IPS-18a (cell line): ENCODE results near the gene MIR17HG.
"Not testable (repeated sequence)": the region's sequence is repeated elsewhere in the genome, so short reads cannot be mapped to it uniquely, and the experiment has no call there.

Experiments used
- H3K27ac ChIP-seq: one replicate; pipeline ENCODE4 v1.5.1; 2013; ENCODE audit warnings: low read length
- H3K27me3 ChIP-seq: one replicate; pipeline ENCODE4 v1.6.1; 2013; ENCODE audit warnings: mild to moderate bottlenecking, low read length; ENCODE audit not compliant: control insufficient read depth, insufficient read depth
- H3K36me3 ChIP-seq: one replicate; pipeline ENCODE4 v1.6.1; 2013; ENCODE audit warnings: low read depth, low read length; ENCODE audit not compliant: control insufficient read depth
- H3K4me1 ChIP-seq: one replicate; pipeline ENCODE4 v1.6.1; 2013; ENCODE audit warnings: low read depth, low read length; ENCODE audit not compliant: control insufficient read depth
- H3K4me3 ChIP-seq: one replicate; pipeline ENCODE4 v1.5.1; 2013; ENCODE audit warnings: low read length
- H3K9ac ChIP-seq: one replicate; pipeline ENCODE4 v1.6.1; 2013; ENCODE audit warnings: mild to moderate bottlenecking, low read length, moderate library complexity
- H3K9me3 ChIP-seq: one replicate; pipeline ENCODE4 v1.6.1; 2013; ENCODE audit warnings: low read depth, low read length; ENCODE audit not compliant: control insufficient read depth

The MIR17HG gene

GRCh38 chr13:91314888-91315287 lies 32.6 kb upstream of the MIR17HG start:
- Histone ChIP-seq H3K36me3 (no peaks in the 10 kb centered on the region), H3K4me1 (no peaks in the 10 kb centered on the region), H3K9me3 (no peaks in the 10 kb centered on the region), H3K4me3 (no peak overlapping the region), H3K27ac (no peak overlapping the region), H3K9ac (no peak overlapping the region), H3K27me3 (no peaks in the 10 kb centered on the region)

GRCh38 chr13:91318886-91319285 lies 28.6 kb upstream of the MIR17HG start:
- Histone ChIP-seq H3K27me3 (no peaks in the 10 kb centered on the region), H3K9me3 (no peaks in the 10 kb centered on the region), H3K4me1 (no peaks in the 10 kb centered on the region), H3K9ac (no peak overlapping the region), H3K4me3 (no peak overlapping the region), H3K27ac (no peak overlapping the region), H3K36me3 (no peaks in the 10 kb centered on the region)

- Histone ChIP-seq H3K4me1 (no peaks in the 10 kb centered on the region), H3K36me3 (no peaks in the 10 kb centered on the region), H3K27me3 (no peaks in the 10 kb centered on the region), H3K27ac (no peak overlapping the region), H3K4me3 (no peak overlapping the region), H3K9me3 (no peaks in the 10 kb centered on the region), H3K9ac (no peak overlapping the region)
Measured at GRCh38 chr13:91319996-91320395, 27.5 kb upstream of the MIR17HG start.

- not testable (repeated sequence) for H3K9me3 ChIP-seq, H3K27ac ChIP-seq, H3K9ac ChIP-seq, H3K4me3 ChIP-seq, H3K27me3 ChIP-seq, H3K36me3 ChIP-seq, H3K4me1 ChIP-seq
Measured at GRCh38 chr13:91320990-91321389, 26.5 kb upstream of the MIR17HG start.

- no peak overlapping the region for H3K27ac ChIP-seq
- no peaks in the 10 kb centered on the region for H3K4me1 ChIP-seq
Measured at GRCh38 chr13:91323349-91323748, 24.1 kb upstream of the MIR17HG start.

GRCh38 chr13:91326146-91326545 lies 21.3 kb upstream of the MIR17HG start:
- Histone ChIP-seq H3K4me1 (no peaks in the 10 kb centered on the region), H3K9ac (no peak overlapping the region), H3K27me3 (no peaks in the 10 kb centered on the region), H3K4me3 (no peak overlapping the region), H3K27ac (no peak overlapping the region), H3K36me3 (no peaks in the 10 kb centered on the region), H3K9me3 (no peaks in the 10 kb centered on the region)

More at GRCh38 chr13:91323349-91323748, 24.1 kb upstream of the MIR17HG start:
- Histone ChIP-seq H3K9ac (no peak overlapping the region), H3K9me3 (no peaks in the 10 kb centered on the region), H3K4me3 (no peak overlapping the region), H3K36me3 (no peaks in the 10 kb centered on the region), H3K27me3 (no peaks in the 10 kb centered on the region)

- H3K9me3 ChIP-seq: no peaks in the 10 kb centered on the region
- H3K27ac ChIP-seq: no peak overlapping the region
- no peak overlapping the region for H3K9ac ChIP-seq
- H3K36me3 ChIP-seq: no peaks in the 10 kb centered on the region
- no peak overlapping the region for H3K4me3 ChIP-seq
- no peaks in the 10 kb centered on the region for H3K27me3 ChIP-seq
- H3K4me1 ChIP-seq: no peaks in the 10 kb centered on the region
Measured at GRCh38 chr13:91328726-91329125, 18.8 kb upstream of the MIR17HG start.

GRCh38 chr13:91329733-91330132 lies 17.8 kb upstream of the MIR17HG start:
- no peak overlapping the region for H3K4me3 ChIP-seq
- H3K27me3 ChIP-seq: no peaks in the 10 kb centered on the region
- H3K36me3 ChIP-seq: no peaks in the 10 kb centered on the region
- H3K9me3 ChIP-seq: no peaks in the 10 kb centered on the region
- no peaks in the 10 kb centered on the region for H3K4me1 ChIP-seq
- H3K27ac ChIP-seq: no peak overlapping the region
- no peak overlapping the region for H3K9ac ChIP-seq

- no peaks in the 10 kb centered on the region for H3K27me3 ChIP-seq
- no peak overlapping the region for H3K4me3 ChIP-seq
- H3K9me3 ChIP-seq: no peaks in the 10 kb centered on the region
- H3K4me1 ChIP-seq: no peaks in the 10 kb centered on the region
- no peak overlapping the region for H3K9ac ChIP-seq
- no peak overlapping the region for H3K27ac ChIP-seq
- no peaks in the 10 kb centered on the region for H3K36me3 ChIP-seq
Measured at GRCh38 chr13:91331047-91331915, 16.2 kb upstream of the MIR17HG start.

GRCh38 chr13:91346062-91346461 lies 1.4 kb upstream of the MIR17HG start:
- H3K9ac ChIP-seq: no peak overlapping the region
- peaks cover 21% of the 10 kb centered on the region for H3K36me3 ChIP-seq
- no peak overlapping the region for H3K4me3 ChIP-seq
- H3K27me3 ChIP-seq: peaks cover 8% of the 10 kb centered on the region
- no peak overlapping the region for H3K27ac ChIP-seq
- H3K9me3 ChIP-seq: no peaks in the 10 kb centered on the region
- H3K4me1 ChIP-seq: peaks cover 15% of the 10 kb centered on the region

- Histone ChIP-seq H3K4me3 (peak overlapping the region; percentile 81), H3K4me1 (peaks cover 20% of the 10 kb centered on the region), H3K36me3 (peaks cover 29% of the 10 kb centered on the region), H3K27me3 (peaks cover 8% of the 10 kb centered on the region), H3K27ac (peak overlapping the region; percentile 6), H3K9me3 (no peaks in the 10 kb centered on the region), H3K9ac (peak overlapping the region; percentile 89)
Measured at GRCh38 chr13:91346850-91347201, 661 bp upstream of the MIR17HG start.
